Liver (tissue), 3 donors: ENCODE measurements around the gene SEBOX.

Experiments
- EGR1 ChIP-seq, 2 donors: IDR thresholded peaks; 2 replicates each; pipeline ENCODE4 v1.6.1; 2016 to 2018; ENCODE audit warnings: antibody characterized with exemption in 2 of 2, low read depth in 2 of 2
- FOXA1 ChIP-seq: IDR thresholded peaks from 2 replicates; pipeline ENCODE4 v1.6.1; 2016; ENCODE audit warnings: antibody characterized with exemption
- RXRA ChIP-seq, 2 donors: IDR thresholded peaks; 2 replicates each; pipeline ENCODE4 v1.6.1; 2017 to 2018; ENCODE audit warnings: antibody characterized with exemption in 2 of 2, mild to moderate bottlenecking in 1 of 2
- SP1 ChIP-seq: IDR thresholded peaks from 2 replicates; pipeline ENCODE4 v1.6.1; 2018; ENCODE audit warnings: antibody characterized with exemption, mild to moderate bottlenecking
- TAF1 ChIP-seq: conservative IDR thresholded peaks from 2 replicates; pipeline ENCODE4 v1.6.1; 2016; ENCODE audit warnings: antibody characterized with exemption, mild to moderate bottlenecking
- TF ChIP-seq, protein P1 (sequence below): fragments of 150-350 bp; IDR thresholded peaks from 2 replicates; pipeline ENCODE4 v1.5.1; 2017; ENCODE audit warnings: improper control_type of control experiment, low read depth, low read length; ENCODE audit not compliant: missing input control
- TF ChIP-seq, protein P2 (sequence below): IDR thresholded peaks from 2 replicates; pipeline ENCODE4 v1.6.1; 2016; ENCODE audit warnings: antibody characterized with exemption
- TF ChIP-seq, protein P3 (sequence below): IDR thresholded peaks from 2 replicates; pipeline ENCODE4 v1.6.1; 2016; ENCODE audit warnings: antibody characterized with exemption
- TF ChIP-seq, protein P4 (sequence below): IDR thresholded peaks from 2 replicates; pipeline ENCODE4 v1.6.1; 2016; ENCODE audit warnings: antibody characterized with exemption, mild to moderate bottlenecking
- donor health status: healthy.
- donor health status: healthy.

DNA sequence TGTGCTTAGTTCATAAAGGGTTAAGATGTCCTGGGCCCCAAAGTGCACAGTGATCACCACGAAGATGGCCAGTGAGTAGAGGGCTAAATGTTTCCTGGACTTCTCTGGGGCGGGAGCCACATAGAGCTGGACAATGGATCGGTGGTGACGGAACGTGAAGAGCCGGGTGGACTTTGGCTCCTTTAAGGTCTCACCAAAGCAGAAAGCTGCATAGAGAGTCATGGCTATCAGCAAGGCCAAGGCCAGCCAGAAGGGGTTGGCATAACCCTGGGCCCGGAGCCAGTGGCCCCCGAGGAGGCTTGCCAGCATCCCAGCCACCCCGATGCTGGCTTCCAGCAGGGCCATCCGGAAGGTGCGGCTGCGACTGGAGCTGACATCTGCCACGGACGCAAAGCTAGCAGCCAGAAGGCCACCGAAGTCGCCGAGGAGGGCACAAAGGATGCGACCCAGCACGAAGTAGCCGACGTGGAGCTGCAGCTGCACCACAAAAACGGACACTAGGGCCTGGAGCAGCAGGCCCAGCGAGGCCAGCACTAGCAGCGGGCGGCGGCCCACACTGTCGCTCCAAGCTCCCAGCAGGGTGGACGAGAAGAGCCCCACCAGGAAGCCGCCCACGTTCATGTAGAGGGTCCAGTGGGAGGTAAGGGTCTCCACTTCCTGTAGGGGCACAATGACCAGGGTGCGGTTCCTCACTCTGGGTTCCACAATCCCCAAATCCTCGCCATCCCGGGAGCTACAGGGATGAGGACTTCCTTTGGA, 40.0 kb upstream of the SEBOX start:
- TF ChIP-seq SP1 = peak; percentile 87
- no peak for TF ChIP-seq FOXA1
- TF ChIP-seq, protein P1, sequence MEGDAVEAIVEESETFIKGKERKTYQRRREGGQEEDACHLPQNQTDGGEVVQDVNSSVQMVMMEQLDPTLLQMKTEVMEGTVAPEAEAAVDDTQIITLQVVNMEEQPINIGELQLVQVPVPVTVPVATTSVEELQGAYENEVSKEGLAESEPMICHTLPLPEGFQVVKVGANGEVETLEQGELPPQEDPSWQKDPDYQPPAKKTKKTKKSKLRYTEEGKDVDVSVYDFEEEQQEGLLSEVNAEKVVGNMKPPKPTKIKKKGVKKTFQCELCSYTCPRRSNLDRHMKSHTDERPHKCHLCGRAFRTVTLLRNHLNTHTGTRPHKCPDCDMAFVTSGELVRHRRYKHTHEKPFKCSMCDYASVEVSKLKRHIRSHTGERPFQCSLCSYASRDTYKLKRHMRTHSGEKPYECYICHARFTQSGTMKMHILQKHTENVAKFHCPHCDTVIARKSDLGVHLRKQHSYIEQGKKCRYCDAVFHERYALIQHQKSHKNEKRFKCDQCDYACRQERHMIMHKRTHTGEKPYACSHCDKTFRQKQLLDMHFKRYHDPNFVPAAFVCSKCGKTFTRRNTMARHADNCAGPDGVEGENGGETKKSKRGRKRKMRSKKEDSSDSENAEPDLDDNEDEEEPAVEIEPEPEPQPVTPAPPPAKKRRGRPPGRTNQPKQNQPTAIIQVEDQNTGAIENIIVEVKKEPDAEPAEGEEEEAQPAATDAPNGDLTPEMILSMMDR = no peak
- peak in 1 of 2 donors; percentile 33 for TF ChIP-seq EGR1 (IDR thresholded peaks at IDR 0.05; ENCODE audit: low read depth in 2 of 2)
- no peak for TF ChIP-seq TAF1
- TF ChIP-seq, protein P2, sequence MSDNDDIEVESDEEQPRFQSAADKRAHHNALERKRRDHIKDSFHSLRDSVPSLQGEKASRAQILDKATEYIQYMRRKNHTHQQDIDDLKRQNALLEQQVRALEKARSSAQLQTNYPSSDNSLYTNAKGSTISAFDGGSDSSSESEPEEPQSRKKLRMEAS = peak; percentile 70
- TF ChIP-seq RXRA (IDR thresholded peaks at IDR 0.05) = peak; percentile 82 to 86
- TF ChIP-seq, protein P3, sequence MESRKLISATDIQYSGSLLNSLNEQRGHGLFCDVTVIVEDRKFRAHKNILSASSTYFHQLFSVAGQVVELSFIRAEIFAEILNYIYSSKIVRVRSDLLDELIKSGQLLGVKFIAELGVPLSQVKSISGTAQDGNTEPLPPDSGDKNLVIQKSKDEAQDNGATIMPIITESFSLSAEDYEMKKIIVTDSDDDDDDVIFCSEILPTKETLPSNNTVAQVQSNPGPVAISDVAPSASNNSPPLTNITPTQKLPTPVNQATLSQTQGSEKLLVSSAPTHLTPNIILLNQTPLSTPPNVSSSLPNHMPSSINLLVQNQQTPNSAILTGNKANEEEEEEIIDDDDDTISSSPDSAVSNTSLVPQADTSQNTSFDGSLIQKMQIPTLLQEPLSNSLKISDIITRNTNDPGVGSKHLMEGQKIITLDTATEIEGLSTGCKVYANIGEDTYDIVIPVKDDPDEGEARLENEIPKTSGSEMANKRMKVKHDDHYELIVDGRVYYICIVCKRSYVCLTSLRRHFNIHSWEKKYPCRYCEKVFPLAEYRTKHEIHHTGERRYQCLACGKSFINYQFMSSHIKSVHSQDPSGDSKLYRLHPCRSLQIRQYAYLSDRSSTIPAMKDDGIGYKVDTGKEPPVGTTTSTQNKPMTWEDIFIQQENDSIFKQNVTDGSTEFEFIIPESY = peak; percentile 65
- TF ChIP-seq, protein P4, sequence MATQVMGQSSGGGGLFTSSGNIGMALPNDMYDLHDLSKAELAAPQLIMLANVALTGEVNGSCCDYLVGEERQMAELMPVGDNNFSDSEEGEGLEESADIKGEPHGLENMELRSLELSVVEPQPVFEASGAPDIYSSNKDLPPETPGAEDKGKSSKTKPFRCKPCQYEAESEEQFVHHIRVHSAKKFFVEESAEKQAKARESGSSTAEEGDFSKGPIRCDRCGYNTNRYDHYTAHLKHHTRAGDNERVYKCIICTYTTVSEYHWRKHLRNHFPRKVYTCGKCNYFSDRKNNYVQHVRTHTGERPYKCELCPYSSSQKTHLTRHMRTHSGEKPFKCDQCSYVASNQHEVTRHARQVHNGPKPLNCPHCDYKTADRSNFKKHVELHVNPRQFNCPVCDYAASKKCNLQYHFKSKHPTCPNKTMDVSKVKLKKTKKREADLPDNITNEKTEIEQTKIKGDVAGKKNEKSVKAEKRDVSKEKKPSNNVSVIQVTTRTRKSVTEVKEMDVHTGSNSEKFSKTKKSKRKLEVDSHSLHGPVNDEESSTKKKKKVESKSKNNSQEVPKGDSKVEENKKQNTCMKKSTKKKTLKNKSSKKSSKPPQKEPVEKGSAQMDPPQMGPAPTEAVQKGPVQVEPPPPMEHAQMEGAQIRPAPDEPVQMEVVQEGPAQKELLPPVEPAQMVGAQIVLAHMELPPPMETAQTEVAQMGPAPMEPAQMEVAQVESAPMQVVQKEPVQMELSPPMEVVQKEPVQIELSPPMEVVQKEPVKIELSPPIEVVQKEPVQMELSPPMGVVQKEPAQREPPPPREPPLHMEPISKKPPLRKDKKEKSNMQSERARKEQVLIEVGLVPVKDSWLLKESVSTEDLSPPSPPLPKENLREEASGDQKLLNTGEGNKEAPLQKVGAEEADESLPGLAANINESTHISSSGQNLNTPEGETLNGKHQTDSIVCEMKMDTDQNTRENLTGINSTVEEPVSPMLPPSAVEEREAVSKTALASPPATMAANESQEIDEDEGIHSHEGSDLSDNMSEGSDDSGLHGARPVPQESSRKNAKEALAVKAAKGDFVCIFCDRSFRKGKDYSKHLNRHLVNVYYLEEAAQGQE = peak; percentile 75
